Measurements from ENCODE around the gene HHAT.

DNA sequence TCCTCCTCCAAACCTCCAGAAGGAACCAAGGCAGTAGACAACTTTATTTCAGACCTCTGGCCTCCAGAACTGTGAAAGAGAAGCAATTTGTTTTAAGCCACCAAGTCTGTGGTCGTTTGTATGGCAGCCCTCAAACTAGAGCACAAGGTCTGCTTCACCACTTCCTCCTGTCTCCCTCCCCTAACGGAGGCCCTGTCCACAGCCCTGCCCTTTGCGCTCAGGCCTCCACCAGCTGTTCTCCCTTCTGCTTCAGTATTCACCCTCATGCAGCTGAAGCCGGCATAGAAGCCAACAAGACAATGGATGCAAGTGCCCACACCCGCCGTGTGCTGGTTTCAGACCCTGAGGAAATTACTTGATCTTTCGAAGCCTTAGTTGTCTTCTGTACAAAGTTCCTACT, 364.1 kb downstream of the HHAT start:
- TF ChIP-seq POLR2A (IDR thresholded peaks at IDR 0.05; ENCODE audit: extremely low read depth, insufficient read length): no peak
- TF ChIP-seq CTCF (IDR thresholded peaks at IDR 0.05; ENCODE audit: low read depth, low read length): no peak
- TF ChIP-seq, protein P1, sequence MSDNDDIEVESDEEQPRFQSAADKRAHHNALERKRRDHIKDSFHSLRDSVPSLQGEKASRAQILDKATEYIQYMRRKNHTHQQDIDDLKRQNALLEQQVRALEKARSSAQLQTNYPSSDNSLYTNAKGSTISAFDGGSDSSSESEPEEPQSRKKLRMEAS (IDR thresholded peaks at IDR 0.05; ENCODE audit: low read depth, low read length): peak; percentile 46
- no peak for TF ChIP-seq MYC (IDR thresholded peaks at IDR 0.05; ENCODE audit: low read depth, low read length)
